SU-DHL-6 (cell line): ENCODE measurements around the gene MIER3.

Experiments used
- H2AFZ ChIP-seq: fragments of 200-600 bp; sonication (generic); 2 replicates; pipeline ENCODE4 v1.6.1; 2014; ENCODE audit warnings: low read depth, mild to moderate bottlenecking, moderate library complexity, mixed read lengths, antibody characterized with exemption, low read length; ENCODE audit not compliant: severe bottlenecking
- H3F3A ChIP-seq: fragments of 200-600 bp; shearing (Covaris generic); 2 replicates; pipeline ENCODE4 v1.6.0; 2016; ENCODE audit warnings: antibody characterized with exemption, mild to moderate bottlenecking; ENCODE audit not compliant: insufficient read depth
- H3K27ac ChIP-seq: fragments of 200-600 bp; sonication (generic); 2 replicates; pipeline ENCODE4 v1.5.1; 2016; ENCODE audit warnings: low read depth, mild to moderate bottlenecking, low read length, moderate library complexity, mixed read lengths
- H3K27me3 ChIP-seq: fragments of 200-600 bp; sonication (generic), shearing (Covaris generic); 2 replicates; pipeline ENCODE4 v1.6.0; 2014; ENCODE audit warnings: mild to moderate bottlenecking, low read length
- H3K36me3 ChIP-seq: fragments of 200-600 bp; sonication (generic); 2 replicates; pipeline ENCODE4 v1.6.1; 2014; ENCODE audit warnings: mild to moderate bottlenecking, low read length, mixed read lengths
- H3K4me2 ChIP-seq: fragments of 300-600, 200-600 bp; shearing (Covaris generic), sonication (generic); 2 replicates; pipeline ENCODE4 v1.6.0; 2014; ENCODE audit warnings: low read length, low read depth, mild to moderate bottlenecking; ENCODE audit not compliant: poor library complexity, severe bottlenecking
- H3K4me3 ChIP-seq: fragments of 200-600 bp; sonication (generic); 2 replicates; pipeline ENCODE4 v1.5.1; 2014; ENCODE audit warnings: antibody characterized with exemption, low read length, mild to moderate bottlenecking, mixed read lengths; ENCODE audit not compliant: insufficient read depth, poor library complexity, severe bottlenecking
- H3K79me2 ChIP-seq: fragments of 200-600 bp; sonication (generic); 2 replicates; pipeline ENCODE4 v1.6.1; 2014; ENCODE audit warnings: mild to moderate bottlenecking, low read length, moderate library complexity; ENCODE audit not compliant: insufficient read depth
- H3K9ac ChIP-seq: fragments of 200-600 bp; sonication (generic); 2 replicates; pipeline ENCODE4 v1.7.0; 2014; ENCODE audit warnings: mild to moderate bottlenecking, low read length
- H3K9me2 ChIP-seq: fragments of 200-600 bp; sonication (generic); replicated peaks from 2 replicates; pipeline ENCODE4 v1.6.1; 2014; ENCODE audit warnings: low read length; ENCODE audit not compliant: insufficient read depth
- H3K9me3 ChIP-seq: fragments of 200-600 bp; sonication (generic); 2 replicates; pipeline ENCODE4 v1.6.1; 2014; ENCODE audit warnings: low read length, mixed read lengths; ENCODE audit not compliant: insufficient read depth
- H4K20me1 ChIP-seq: fragments of 200-600 bp; sonication (generic); 2 replicates; pipeline ENCODE4 v1.6.1; 2014; ENCODE audit warnings: low read depth, mild to moderate bottlenecking, antibody characterized with exemption, low read length, moderate library complexity, mixed read lengths
- CTCF ChIP-seq: fragments of 200-600 bp; sonication (generic); IDR thresholded peaks from one replicate; pipeline ENCODE4 v1.5.1; 2017; ENCODE audit warnings: antibody characterized with exemption, mild to moderate bottlenecking, low read length, moderate library complexity; ENCODE audit not compliant: insufficient read depth, poor library complexity, severe bottlenecking
- EZH2phosphoT487 ChIP-seq: fragments of 200-600 bp; sonication (generic), shearing (Covaris generic); conservative IDR thresholded peaks from 2 replicates; pipeline ENCODE4 v1.6.1; 2018; ENCODE audit warnings: mild to moderate bottlenecking, antibody characterized with exemption, low read length, moderate library complexity, mixed read lengths

The MIER3 gene

DNA sequence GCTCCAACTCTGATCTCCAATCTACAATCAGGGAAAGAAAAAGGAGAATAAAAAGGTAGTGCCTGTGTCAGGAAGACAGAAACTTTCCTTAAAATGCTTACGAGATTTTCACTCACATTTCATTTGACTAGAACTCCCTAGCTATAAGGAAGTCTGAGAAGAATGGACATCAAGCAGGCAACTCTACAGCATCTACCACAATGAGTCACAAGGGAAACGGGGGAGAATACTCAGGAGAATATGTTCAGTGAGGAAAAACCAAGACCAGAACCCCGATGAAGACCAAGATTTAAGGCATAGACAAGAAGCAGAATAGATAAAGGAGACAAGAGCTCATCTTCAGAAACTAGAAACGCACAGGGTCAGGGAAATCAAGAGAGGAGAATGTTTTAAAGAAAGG is 51.5 kb downstream of the MIER3 start:
- H4K20me1 ChIP-seq: no peaks in the 10 kb centered on the region
- no peak overlapping the region for H3K4me2 ChIP-seq
- no peaks in the 10 kb centered on the region for H3K9me3 ChIP-seq
- H3K27ac ChIP-seq: no peak overlapping the region
- no peak overlapping the region for H3K9ac ChIP-seq
- H3F3A ChIP-seq: no peaks in the 10 kb centered on the region
- no peaks in the 10 kb centered on the region for H3K27me3 ChIP-seq
- H3K4me3 ChIP-seq: no peak overlapping the region
- no peaks in the 10 kb centered on the region for H3K36me3 ChIP-seq
- H2AFZ ChIP-seq: no peak overlapping the region
- TF ChIP-seq EZH2phosphoT487: no peak
- no peak for TF ChIP-seq CTCF
- no peaks in the 10 kb centered on the region for H3K9me2 ChIP-seq
- H3K79me2 ChIP-seq: no peaks in the 10 kb centered on the region

DNA sequence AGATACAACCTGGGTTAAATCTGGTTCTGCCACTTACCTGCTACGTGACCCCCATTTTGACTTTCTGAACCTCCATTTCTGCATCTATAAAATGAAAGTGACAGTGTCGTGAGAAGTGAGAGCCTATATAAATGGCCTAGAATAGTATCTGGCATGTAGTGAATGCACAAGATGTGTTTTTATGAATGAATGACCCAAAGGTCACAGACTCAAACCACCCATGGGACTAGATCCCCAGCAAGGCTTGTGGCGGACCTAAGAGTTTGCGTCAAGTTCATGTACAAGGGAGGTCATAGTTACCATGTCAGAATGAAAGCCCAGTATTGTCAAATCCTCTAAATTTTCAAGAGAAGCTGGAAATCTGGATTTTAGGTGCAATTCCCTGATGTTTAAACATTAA is 53.7 kb downstream of the MIER3 start:
- H3K4me2 ChIP-seq: no peak overlapping the region
- no peaks in the 10 kb centered on the region for H3K79me2 ChIP-seq
- no peak overlapping the region for H2AFZ ChIP-seq
- H3K9me3 ChIP-seq: no peaks in the 10 kb centered on the region
- H3K9ac ChIP-seq: no peak overlapping the region
- H3K9me2 ChIP-seq: no peaks in the 10 kb centered on the region
- no peaks in the 10 kb centered on the region for H3F3A ChIP-seq
- peaks cover 11% of the 10 kb centered on the region; the same call in 1 of the 2 replicates for H3K36me3 ChIP-seq
- TF ChIP-seq EZH2phosphoT487: no peak
- TF ChIP-seq CTCF: no peak
- H4K20me1 ChIP-seq: no peaks in the 10 kb centered on the region
- no peaks in the 10 kb centered on the region for H3K27me3 ChIP-seq
- H3K4me3 ChIP-seq: no peak overlapping the region
- H3K27ac ChIP-seq: no peak overlapping the region

DNA sequence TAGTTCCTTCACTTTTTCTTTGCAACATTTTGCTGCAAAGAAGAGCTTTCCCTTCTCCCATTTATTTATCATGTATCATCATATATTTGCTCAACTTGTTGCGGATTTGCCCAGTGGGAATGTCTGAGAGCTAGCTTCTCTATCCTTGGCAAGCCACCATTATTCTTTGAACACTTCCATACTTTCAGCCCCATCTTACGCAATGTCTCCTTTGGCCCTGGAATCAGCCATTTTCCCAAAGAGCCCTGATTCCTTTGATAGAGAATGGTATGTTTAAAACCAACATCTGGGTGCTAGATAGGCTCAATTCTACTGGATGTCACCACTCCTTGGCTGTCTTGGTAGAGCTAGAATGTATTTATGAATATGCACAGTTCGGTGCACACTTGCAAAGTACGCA is 55.2 kb downstream of the MIER3 start:
- Histone ChIP-seq H3K79me2 (no peaks in the 10 kb centered on the region), H3K9me2 (no peaks in the 10 kb centered on the region), H3K36me3 (peaks cover 13% of the 10 kb centered on the region; the same call in 1 of the 2 replicates), H3K9ac (no peak overlapping the region), H3K9me3 (no peaks in the 10 kb centered on the region), H4K20me1 (no peaks in the 10 kb centered on the region), H3K4me3 (no peak overlapping the region), H2AFZ (no peak overlapping the region), H3F3A (no peaks in the 10 kb centered on the region), H3K4me2 (no peak overlapping the region), H3K27me3 (no peaks in the 10 kb centered on the region), H3K27ac (no peak overlapping the region)
- no peak for TF ChIP-seq EZH2phosphoT487
- TF ChIP-seq CTCF: no peak
